ENCODE measurements around the gene HDAC4.

DNA sequence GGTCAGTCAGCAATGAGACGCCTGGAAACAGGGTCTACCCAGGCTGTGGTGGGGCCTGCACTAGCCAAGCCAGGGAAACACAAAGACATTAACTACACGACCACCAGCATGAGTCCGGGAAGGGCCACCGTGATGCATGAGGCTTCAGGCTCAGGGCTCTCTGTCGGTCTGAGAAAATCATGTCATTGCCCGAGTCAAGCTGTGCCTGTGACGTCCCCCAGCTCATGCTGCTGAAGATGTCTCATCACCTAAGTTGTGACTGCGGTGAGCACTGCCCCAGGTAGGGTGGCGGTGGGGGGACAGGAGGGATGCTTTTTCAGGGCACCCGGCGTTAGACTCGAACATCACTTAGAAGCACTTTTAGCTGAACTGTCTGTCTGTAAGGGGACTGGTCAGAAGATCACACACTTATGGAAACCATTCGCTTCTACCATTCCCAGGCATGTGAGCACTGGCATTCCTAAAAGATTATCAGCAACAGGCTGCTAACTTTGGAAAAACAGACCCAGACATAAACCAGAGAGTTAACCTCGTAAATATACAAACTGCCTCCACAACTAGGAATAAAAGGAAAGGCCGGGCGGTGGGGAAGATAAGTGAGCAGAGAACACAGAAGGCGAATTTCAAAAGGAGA, 234.5 kb downstream of the HDAC4 start:
- TF ChIP-seq BRCA1 (IDR thresholded peaks at IDR 0.05; ENCODE audit: low read depth, low read length), result no peak
- no peak for TF ChIP-seq RB1 (IDR thresholded peaks at IDR 0.05; ENCODE audit: borderline replicate concordance)
- TF ChIP-seq GABPA (IDR thresholded peaks at IDR 0.05; ENCODE audit: low read depth), result no peak
- no peak for TF ChIP-seq POLR2A (IDR thresholded peaks at IDR 0.05; ENCODE audit: low read depth, low read length)
- no peak for TF ChIP-seq ZBED1 (IDR thresholded peaks at IDR 0.05; ENCODE audit: borderline replicate concordance)
- no peak for TF ChIP-seq EP300 (IDR thresholded peaks at IDR 0.05; ENCODE audit: borderline replicate concordance in 1 of 2, control insufficient read depth in 1 of 2, low read depth in 2 of 2, low read length in 2 of 2)
- TF ChIP-seq, protein P1, sequence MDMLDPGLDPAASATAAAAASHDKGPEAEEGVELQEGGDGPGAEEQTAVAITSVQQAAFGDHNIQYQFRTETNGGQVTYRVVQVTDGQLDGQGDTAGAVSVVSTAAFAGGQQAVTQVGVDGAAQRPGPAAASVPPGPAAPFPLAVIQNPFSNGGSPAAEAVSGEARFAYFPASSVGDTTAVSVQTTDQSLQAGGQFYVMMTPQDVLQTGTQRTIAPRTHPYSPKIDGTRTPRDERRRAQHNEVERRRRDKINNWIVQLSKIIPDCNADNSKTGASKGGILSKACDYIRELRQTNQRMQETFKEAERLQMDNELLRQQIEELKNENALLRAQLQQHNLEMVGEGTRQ (IDR thresholded peaks at IDR 0.05; ENCODE audit: borderline replicate concordance, low read depth, low read length), result no peak
- no peak for TF ChIP-seq EZH2 (IDR thresholded peaks at IDR 0.05; ENCODE audit: borderline replicate concordance, control insufficient read depth, low read depth, low read length)
- TF ChIP-seq ZNF274 (IDR thresholded peaks at IDR 0.05; ENCODE audit: insufficient read depth, insufficient read length), result no peak

Data from GM12878 (cell line).